AG10803 (cell line): ENCODE measurements around the gene B3GAT1.
A peak's percentile ranks its signal among the peaks of the same experiment; 100 is the strongest.

Experiments used
- DNase-seq: peaks from one replicate; pipeline ENCODE4 v3.0.0; 2010; ENCODE audit warnings: low read depth
- H3K4me3 ChIP-seq: 2 replicates; pipeline ENCODE4 v1.5.1; 2011; ENCODE audit warnings: mild to moderate bottlenecking, low read length, control low read depth
- CTCF ChIP-seq: conservative IDR thresholded peaks from 2 replicates; pipeline ENCODE4 v1.5.1; 2011; ENCODE audit warnings: mild to moderate bottlenecking, low read length, control low read depth, inconsistent platforms

The B3GAT1 gene

GRCh38 chr11:134332189-134332631, 79.8 kb downstream of the B3GAT1 start:
- DNase-seq = no peak
- H3K4me3 ChIP-seq = peak overlapping the region; percentile 35; the same call in 1 of the 2 replicates
- no peak for TF ChIP-seq CTCF

- peak within 1 kb of the TSS; percentile 35; the same call in 1 of the 2 replicates for H3K4me3 ChIP-seq
- DNase-seq = peak; percentile 1
- no peak for TF ChIP-seq CTCF
Observed at GRCh38 chr11:134331354-134332188, 80.5 kb downstream of the B3GAT1 start, which contains the start of gene GLB1L2. TSS of gene GLB1L2 (plus strand) at chr11:134331988. CDS start at chr11:134332062, 74 bp downstream.

GRCh38 chr11:134330611-134331353, 81.3 kb downstream of the B3GAT1 start:
- DNase-seq = no peak
- TF ChIP-seq CTCF = no peak
- H3K4me3 ChIP-seq = no peak overlapping the region
